ENCODE results near the gene MACROH2A1.

Gene MACROH2A1

GRCh38 chr5:135350536-135350935 lies 48.5 kb downstream of the MACROH2A1 start:
- no peak for DNase-seq

- DNase-seq: no peak
Measured at GRCh38 chr5:135349886-135350285, 49.1 kb downstream of the MACROH2A1 start.

GRCh38 chr5:135349451-135349850 lies 49.6 kb downstream of the MACROH2A1 start:
- DNase-seq: no peak

- no peak for DNase-seq
Measured at GRCh38 chr5:135348918-135349317, 50.1 kb downstream of the MACROH2A1 start.

- no peak for DNase-seq
Measured at GRCh38 chr5:135347392-135347791, 51.6 kb downstream of the MACROH2A1 start.

GRCh38 chr5:135345956-135346731 lies 52.9 kb downstream of the MACROH2A1 start:
- no peak for DNase-seq

- DNase-seq: no peak
Measured at GRCh38 chr5:135344349-135344748, 54.7 kb downstream of the MACROH2A1 start.

- DNase-seq: no peak
Measured at GRCh38 chr5:135343413-135343812, 55.6 kb downstream of the MACROH2A1 start.

GRCh38 chr5:135342551-135342875 lies 56.5 kb downstream of the MACROH2A1 start:
- DNase-seq: no peak

GRCh38 chr5:135341696-135342550 lies 57.1 kb downstream of the MACROH2A1 start:
- no peak for DNase-seq

GRCh38 chr5:135341016-135341666 lies 57.9 kb downstream of the MACROH2A1 start:
- no peak for DNase-seq

- DNase-seq: no peak
Measured at GRCh38 chr5:135340568-135340967, 58.5 kb downstream of the MACROH2A1 start.

- no peak for DNase-seq
Measured at GRCh38 chr5:135339623-135340022, 59.4 kb downstream of the MACROH2A1 start.

- no peak for DNase-seq
Measured at GRCh38 chr5:135339189-135339588, 59.8 kb downstream of the MACROH2A1 start.

- DNase-seq: no peak
Measured at GRCh38 chr5:135337064-135337463, 62.0 kb downstream of the MACROH2A1 start.

GRCh38 chr5:135335031-135335828 lies 63.8 kb downstream of the MACROH2A1 start:
- no peak for DNase-seq

- DNase-seq: peak; percentile 27
Measured at GRCh38 chr5:135333732-135334515, 65.1 kb downstream of the MACROH2A1 start.

- DNase-seq: peak; percentile 73
Measured at GRCh38 chr5:135332519-135333150, 66.4 kb downstream of the MACROH2A1 start.

- DNase-seq: no peak
Measured at GRCh38 chr5:135331612-135332011, 67.4 kb downstream of the MACROH2A1 start.

- no peak for DNase-seq
Measured at GRCh38 chr5:135330798-135331096, 68.3 kb downstream of the MACROH2A1 start.

GRCh38 chr5:135329913-135330797 lies 68.9 kb downstream of the MACROH2A1 start:
- no peak for DNase-seq
